Brain microvascular endothelial cell (primary cell): ENCODE measurements around the gene ZDHHC1.

Experiments
- DNase-seq: peaks from one replicate; pipeline ENCODE4 v3.0.0-alpha.2; 2020
- H3K27ac ChIP-seq: fragments of 250-450 bp; sonication (Bioruptor Pico); 2 replicates; pipeline ENCODE4 v1.5.1; 2020; ENCODE audit warnings: mild to moderate bottlenecking, moderate library complexity
- H3K27me3 ChIP-seq: fragments of 250-450 bp; sonication (Bioruptor Pico); replicated peaks from 2 replicates; pipeline ENCODE4 v1.5.1; 2020; ENCODE audit warnings: mild to moderate bottlenecking
- H3K36me3 ChIP-seq: fragments of 250-450 bp; sonication (Bioruptor Pico); replicated peaks from 2 replicates; pipeline ENCODE4 v1.5.1; 2020; ENCODE audit warnings: mild to moderate bottlenecking
- H3K4me3 ChIP-seq: 2 replicates; pipeline ENCODE4 v1.5.1; 2011; ENCODE audit warnings: low read depth, mild to moderate bottlenecking, control low read depth, low read length, moderate library complexity
- CTCF ChIP-seq: IDR thresholded peaks from 2 replicates; pipeline ENCODE4 v1.5.1; 2011; ENCODE audit warnings: low read depth, mild to moderate bottlenecking, moderate library complexity, low read length, control low read depth, inconsistent platforms; ENCODE audit errors: missing control alignments
- in situ Hi-C: cut with HindIII; loops from 2 replicates; pipeline ENCODE4 v1.10.0; 2017; ENCODE audit warnings: low sequenced_read_pairs, low pct_ligation_motif_present

Gene ZDHHC1

DNA sequence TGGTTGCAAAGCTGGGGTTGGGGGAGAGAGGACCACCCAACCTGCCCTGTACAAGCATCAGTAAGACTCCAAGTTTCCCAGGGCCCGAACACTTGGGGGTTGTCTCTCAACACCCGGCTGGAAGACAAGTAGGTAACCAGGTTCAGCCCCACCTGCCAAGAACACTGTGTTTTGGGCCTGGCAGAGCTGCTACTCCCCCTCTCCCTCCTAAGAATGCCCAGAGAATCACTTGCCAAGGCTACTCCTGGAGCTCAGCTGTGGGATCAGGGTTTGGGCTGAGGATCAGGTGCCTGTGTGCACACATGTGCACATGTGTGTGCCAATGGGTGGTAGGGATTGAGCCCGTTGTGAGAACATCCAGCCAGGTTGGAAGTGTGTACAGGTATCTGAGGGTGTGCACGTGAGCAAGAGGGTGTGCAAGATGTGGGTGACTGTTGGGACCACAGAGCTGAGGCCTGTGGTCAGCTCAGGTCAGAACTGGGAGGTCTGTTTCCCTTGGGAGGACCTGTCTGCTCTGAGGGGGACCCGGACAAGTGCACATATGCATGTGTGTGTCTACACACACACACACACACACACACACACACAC is 16.9 kb upstream of the ZDHHC1 start:
- Histone ChIP-seq H3K27me3 (peaks cover 14% of the 10 kb centered on the region), H3K4me3 (no peak overlapping the region), H3K36me3 (peaks cover 13% of the 10 kb centered on the region), H3K27ac (no peak overlapping the region)
- in situ Hi-C loops: no loop called here
- TF ChIP-seq CTCF: no peak
- no peak for DNase-seq

DNA sequence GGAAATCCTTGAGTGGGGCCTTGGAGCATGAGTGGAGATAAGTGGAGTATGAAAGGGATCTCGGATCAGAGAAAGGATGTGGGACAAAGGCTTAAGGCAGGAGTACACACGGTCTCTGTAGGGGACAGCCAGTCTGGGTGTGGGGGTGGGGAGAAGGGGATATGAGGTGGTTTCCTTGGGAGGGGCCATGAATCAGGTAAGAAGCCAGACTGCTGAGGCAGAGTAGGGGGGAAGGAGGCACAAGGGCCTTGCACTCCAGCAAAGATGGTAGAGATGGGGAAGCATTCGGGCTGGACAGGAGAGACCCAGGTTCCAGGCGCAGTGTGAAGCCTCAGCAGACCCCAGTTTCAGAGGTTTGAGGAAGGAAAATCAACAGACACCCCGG is 16.2 kb upstream of the ZDHHC1 start:
- Histone ChIP-seq H3K36me3 (peaks cover 6% of the 10 kb centered on the region), H3K27ac (no peak overlapping the region), H3K4me3 (no peak overlapping the region), H3K27me3 (peaks cover 17% of the 10 kb centered on the region)
- in situ Hi-C loops: no loop called here
- DNase-seq: no peak
- no peak for TF ChIP-seq CTCF

GRCh38 chr16:67431775-67432505 is 15.7 kb upstream of the ZDHHC1 start:
- peaks cover 17% of the 10 kb centered on the region for H3K27me3 ChIP-seq
- in situ Hi-C loops: no loop called here
- no peak overlapping the region for H3K27ac ChIP-seq
- H3K36me3 ChIP-seq: peaks cover under 1% of the 10 kb centered on the region
- no peak overlapping the region for H3K4me3 ChIP-seq
- no peak for DNase-seq
- TF ChIP-seq CTCF: no peak

- DNase-seq: no peak
- H3K4me3 ChIP-seq: peak within 1 kb of the TSS; percentile 29
- in situ Hi-C loops: no loop called here
- no peak for TF ChIP-seq CTCF
- peaks cover 19% of the 10 kb centered on the region for H3K27me3 ChIP-seq
- no peaks in the 10 kb centered on the region for H3K36me3 ChIP-seq
- no peak within 1 kb of the TSS for H3K27ac ChIP-seq
Observed at GRCh38 chr16:67430977-67431774, 14.9 kb upstream of the ZDHHC1 start, which contains the start of gene HSD11B2. HSD11B2 (plus strand) TSS chr16:67431121; CDS start chr16:67431249, 128 bp downstream.

GRCh38 chr16:67430504-67430976 is 14.3 kb upstream of the ZDHHC1 start:
- H3K27ac ChIP-seq: no peak overlapping the region
- H3K4me3 ChIP-seq: peak overlapping the region; percentile 29
- H3K27me3 ChIP-seq: peaks cover 23% of the 10 kb centered on the region
- DNase-seq: no peak
- no peak for TF ChIP-seq CTCF
- no peaks in the 10 kb centered on the region for H3K36me3 ChIP-seq
- in situ Hi-C loops: no loop called here
